AG04450 (cell line): ENCODE measurements around the gene ZNF25. TPM values are rescaled to one million over a fixed set of nuclear protein-coding genes. Genes with fewer than 3 reads are reported as not detected.
"Not testable (repeated sequence)": the region's sequence is repeated elsewhere in the genome, so short reads cannot be mapped to it uniquely, and the experiment has no call there.

ENCODE experiments used
- CTCF ChIA-PET: fragments of 300-600, 350-600 bp; formaldehyde crosslinking; extraction: SDS; loops from one replicate; lab custom pipeline; 2022; ENCODE audit warnings: antibody characterized with exemption, inconsistent platforms; lab: Charles Lee
- POLR2A ChIA-PET: fragments of 350-600 bp; formaldehyde crosslinking; extraction: SDS; loops from one replicate; lab custom pipeline; 2021; ENCODE audit warnings: antibody characterized with exemption, inconsistent platforms; lab: Yijun Ruan, JAX
- DNase-seq: peaks from one replicate; pipeline ENCODE4 v3.0.0-alpha.2; 2011; ENCODE audit warnings: low read depth, low spot score
- H3K27ac ChIP-seq: one replicate; pipeline ENCODE4 v1.5.1; 2012; ENCODE audit warnings: low read depth, low read length, control low read depth
- H3K27me3 ChIP-seq: one replicate; pipeline ENCODE4 v1.6.0; 2012; ENCODE audit warnings: low read length; ENCODE audit not compliant: control insufficient read depth, insufficient read depth
- H3K4me3 ChIP-seq: 2 replicates; pipeline ENCODE4 v1.5.1; 2011; ENCODE audit warnings: mild to moderate bottlenecking, low read depth, low read length, control low read depth
- H3K9me3 ChIP-seq: 2 replicates; pipeline ENCODE4 v1.5.1; 2012; ENCODE audit warnings: low read length; ENCODE audit not compliant: control insufficient read depth, insufficient read depth
- polyA minus RNA-seq: library from RNA; depleted of rRNA, polyadenylated mRNA; stranded (reverse); fragments of >200 nt; gene quantifications from 2 replicates; pipeline ENCODE4 v1.2.3, GENCODE V29; 2011; rRNA and poly(A)+ RNA removed
- polyA plus RNA-seq: library from polyadenylated mRNA; depleted of rRNA; stranded (reverse); fragments of >200 nt; gene quantifications from 2 replicates; pipeline ENCODE4 v1.2.3, GENCODE V29; 2011; rRNA removed
- TF ChIP-seq, protein P1 (sequence below): IDR thresholded peaks from 2 replicates; pipeline ENCODE4 v1.5.1; 2011; ENCODE audit warnings: low read depth, low read length, control low read depth, inconsistent platforms

The ZNF25 gene
- polyA plus RNA-seq (8.2 and 10.9 TPM in 2 replicates), polyA minus RNA-seq (2.6 and 5.1 TPM in 2 replicates)

- H3K9me3 ChIP-seq: no peaks in the 10 kb centered on the region
- H3K27ac ChIP-seq: peak within 1 kb of the TSS; percentile 48
- no peaks in the 10 kb centered on the region for H3K27me3 ChIP-seq
- CTCF ChIA-PET: interaction anchor here (0.6 to 3.9 kb wide), 54 partner anchors 9 to 1249 kb away, joined by 3 to 53 read pairs (median 5); partner anchors contain the start of genes ZNF248, ZNF33A and ZNF37A
- peak within 1 kb of the TSS; percentile 83 for H3K4me3 ChIP-seq
- POLR2A ChIA-PET: interaction anchor here (0.6 to 1.0 kb wide), 4 partner anchors 119 to 427 kb away, joined by 3 to 7 read pairs (median 4); no protein-coding TSS in a partner anchor
- TF ChIP-seq, protein P1, sequence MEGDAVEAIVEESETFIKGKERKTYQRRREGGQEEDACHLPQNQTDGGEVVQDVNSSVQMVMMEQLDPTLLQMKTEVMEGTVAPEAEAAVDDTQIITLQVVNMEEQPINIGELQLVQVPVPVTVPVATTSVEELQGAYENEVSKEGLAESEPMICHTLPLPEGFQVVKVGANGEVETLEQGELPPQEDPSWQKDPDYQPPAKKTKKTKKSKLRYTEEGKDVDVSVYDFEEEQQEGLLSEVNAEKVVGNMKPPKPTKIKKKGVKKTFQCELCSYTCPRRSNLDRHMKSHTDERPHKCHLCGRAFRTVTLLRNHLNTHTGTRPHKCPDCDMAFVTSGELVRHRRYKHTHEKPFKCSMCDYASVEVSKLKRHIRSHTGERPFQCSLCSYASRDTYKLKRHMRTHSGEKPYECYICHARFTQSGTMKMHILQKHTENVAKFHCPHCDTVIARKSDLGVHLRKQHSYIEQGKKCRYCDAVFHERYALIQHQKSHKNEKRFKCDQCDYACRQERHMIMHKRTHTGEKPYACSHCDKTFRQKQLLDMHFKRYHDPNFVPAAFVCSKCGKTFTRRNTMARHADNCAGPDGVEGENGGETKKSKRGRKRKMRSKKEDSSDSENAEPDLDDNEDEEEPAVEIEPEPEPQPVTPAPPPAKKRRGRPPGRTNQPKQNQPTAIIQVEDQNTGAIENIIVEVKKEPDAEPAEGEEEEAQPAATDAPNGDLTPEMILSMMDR: peak; percentile 94
- DNase-seq: peak; percentile 97
Observed at GRCh38 chr10:37976091-37976879, at the start of gene ZNF25. ZNF25 (minus strand) TSS chr10:37976647; CDS start chr10:37971722, 4,925 bp downstream.

DNA sequence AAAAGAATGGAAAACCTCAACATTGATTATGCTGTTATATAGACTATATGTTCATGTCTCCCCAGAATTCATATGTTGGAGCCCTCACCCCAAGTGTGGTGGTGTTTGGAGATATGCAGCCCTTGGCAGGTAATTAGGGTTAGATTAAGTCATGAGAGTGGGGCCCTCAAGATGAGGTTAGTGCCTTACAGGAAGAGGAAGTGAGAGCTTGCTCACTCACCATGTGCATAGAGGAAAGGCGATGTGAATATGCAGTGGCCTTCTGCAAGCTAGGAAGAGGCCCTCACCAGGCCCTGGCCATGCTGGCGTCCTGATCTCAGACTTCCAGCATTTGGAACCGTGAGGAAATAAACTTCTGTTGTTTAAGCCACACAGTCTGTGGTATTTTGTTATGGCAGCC lies 48.8 kb upstream of the ZNF25 start:
- POLR2A ChIA-PET: no interaction called here

GRCh38 chr10:38019124-38019523 lies 42.7 kb upstream of the ZNF25 start:
- H3K4me3 ChIP-seq, POLR2A ChIA-PET: not testable (repeated sequence)

More for the DNA sequence above, 48.8 kb upstream of the ZNF25 start:
- no peak overlapping the region for H3K27ac ChIP-seq
- TF ChIP-seq, protein P1: no peak
- DNase-seq: no peak
- no peak overlapping the region for H3K4me3 ChIP-seq
- CTCF ChIA-PET: no interaction called here
- no peaks in the 10 kb centered on the region for H3K27me3 ChIP-seq
- no peaks in the 10 kb centered on the region for H3K9me3 ChIP-seq

DNA sequence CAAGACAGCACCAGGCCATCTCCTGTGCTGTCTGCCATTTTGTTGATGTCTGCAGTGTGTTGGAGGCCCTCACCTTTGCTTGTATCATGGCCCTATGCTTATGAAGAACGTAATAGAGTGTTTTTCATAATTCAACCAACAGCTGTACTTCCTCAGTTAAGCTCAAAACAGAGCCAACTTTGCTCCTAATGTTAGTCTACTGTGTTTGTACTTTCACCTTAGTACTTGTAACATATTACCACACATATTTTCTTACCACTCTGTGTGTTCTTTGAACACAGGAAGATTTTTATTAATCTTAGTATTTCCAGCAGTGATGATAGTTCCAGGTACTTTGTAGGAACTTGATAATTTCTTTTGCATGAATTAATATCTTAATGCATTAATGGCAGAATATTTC lies 39.9 kb upstream of the ZNF25 start:
- no peak for DNase-seq
- no peaks in the 10 kb centered on the region for H3K9me3 ChIP-seq
- no peak overlapping the region for H3K4me3 ChIP-seq
- ChIA-PET POLR2A (no interaction called here), CTCF (no interaction called here)
- TF ChIP-seq, protein P1: no peak
- no peaks in the 10 kb centered on the region for H3K27me3 ChIP-seq
- H3K27ac ChIP-seq: no peak overlapping the region

More at GRCh38 chr10:38019124-38019523, 42.7 kb upstream of the ZNF25 start:
- H3K27ac ChIP-seq, H3K27me3 ChIP-seq, H3K9me3 ChIP-seq, DNase-seq, CTCF ChIA-PET: not testable (repeated sequence)

GRCh38 chr10:38010119-38010903 lies 33.9 kb upstream of the ZNF25 start, which contains the start of gene ZNF33A:
ZNF33A (plus strand) TSS chr10:38010675; CDS start chr10:38012342, 1,667 bp downstream.
- Histone ChIP-seq H3K27me3 (no peaks in the 10 kb centered on the region), H3K4me3 (peak within 1 kb of the TSS; percentile 83), H3K9me3 (no peaks in the 10 kb centered on the region), H3K27ac (peak within 1 kb of the TSS; percentile 97)
- POLR2A ChIA-PET: interaction anchor here (0.6 to 0.9 kb wide), 2 partner anchors 35 to 237 kb away, joined by 3 to 4 read pairs; no protein-coding TSS in a partner anchor
- CTCF ChIA-PET: interaction anchor here (0.6 to 2.1 kb wide), 3 partner anchors 33 to 128 kb away, joined by 3 to 15 read pairs (median 7); no protein-coding TSS in a partner anchor
- TF ChIP-seq, protein P1: no peak
- peak; percentile 62 for DNase-seq
